Raji (cell line): ENCODE data around the gene GRAMD2B.

ENCODE experiments used
- POLR2A ChIP-seq: IDR thresholded peaks from 2 replicates; pipeline ENCODE4 v1.6.1; 2011; ENCODE audit warnings: low read depth, low read length, control low read depth; ENCODE audit not compliant: insufficient read depth

The GRAMD2B gene

DNA sequence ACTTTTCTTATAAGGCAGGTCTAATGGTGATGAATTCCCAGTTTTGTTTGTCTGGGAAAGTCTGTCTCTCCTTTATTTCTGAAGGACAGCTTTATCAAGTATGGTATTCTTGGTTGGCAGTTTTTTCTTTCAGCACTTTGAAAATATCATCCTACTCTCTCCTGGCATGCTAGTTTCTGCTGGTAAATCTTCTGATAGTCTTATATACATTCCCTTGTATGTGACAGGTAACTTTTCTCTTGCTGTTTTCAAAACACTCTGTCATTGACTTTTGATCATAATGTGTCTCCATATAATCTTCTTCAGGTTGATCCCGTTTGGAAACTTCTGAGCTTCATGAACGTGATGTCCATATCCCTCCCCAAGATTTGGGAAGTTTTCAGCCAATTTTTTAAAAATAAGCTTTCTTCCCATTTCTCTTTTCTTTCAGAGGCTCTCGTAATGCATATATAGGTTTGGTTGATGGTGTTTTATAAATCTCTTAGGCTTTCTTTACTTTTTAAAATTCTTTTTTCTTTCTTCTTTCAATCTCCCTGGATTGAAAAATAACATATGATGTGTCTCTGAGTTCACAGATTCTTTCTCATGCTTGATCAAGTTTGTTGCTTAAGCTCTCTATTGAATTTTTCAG, 22.5 kb upstream of the GRAMD2B start:
- no peak for TF ChIP-seq POLR2A

DNA sequence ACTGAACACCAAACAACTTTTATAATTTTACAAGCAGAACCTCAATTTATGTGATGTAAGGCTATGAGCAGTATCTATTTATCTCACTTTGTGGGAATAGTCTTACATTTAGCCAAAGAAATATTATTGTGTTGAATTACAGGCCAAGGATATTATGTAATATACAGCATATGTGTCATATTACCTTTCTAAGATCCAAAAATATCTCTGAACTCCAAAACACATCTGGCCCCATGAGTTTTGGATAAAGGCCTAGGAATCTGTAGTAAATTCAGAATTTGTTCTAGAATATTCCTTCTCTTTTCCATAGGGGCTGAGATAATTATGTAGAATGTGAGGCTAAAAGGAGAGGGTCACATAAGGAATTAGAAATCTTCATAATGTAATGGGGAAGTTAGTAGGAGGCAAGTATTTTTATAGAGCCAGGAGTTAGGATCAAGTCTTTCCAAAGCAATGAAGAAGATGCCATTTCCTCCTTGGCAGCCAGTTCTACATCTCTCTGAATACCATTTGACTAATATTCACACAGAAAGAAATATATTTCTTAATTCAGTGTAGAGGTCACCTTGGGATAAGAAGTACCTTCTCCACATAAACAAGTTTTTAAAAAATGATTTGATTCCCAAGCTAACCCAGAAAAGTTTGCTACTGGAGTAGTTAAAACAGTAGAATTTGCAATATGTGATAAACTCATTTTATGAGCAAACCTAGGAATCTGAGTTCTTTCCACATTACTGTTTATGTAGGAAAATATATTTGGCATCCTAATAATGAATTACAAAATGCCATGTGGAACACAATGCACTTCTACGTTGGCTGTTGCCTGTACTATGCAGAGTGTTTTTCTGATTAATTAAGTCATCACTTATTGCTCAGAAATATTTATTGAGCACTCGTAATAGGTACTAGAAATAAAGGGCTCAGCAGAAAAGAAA, 20.3 kb upstream of the GRAMD2B start:
- TF ChIP-seq POLR2A = no peak

DNA sequence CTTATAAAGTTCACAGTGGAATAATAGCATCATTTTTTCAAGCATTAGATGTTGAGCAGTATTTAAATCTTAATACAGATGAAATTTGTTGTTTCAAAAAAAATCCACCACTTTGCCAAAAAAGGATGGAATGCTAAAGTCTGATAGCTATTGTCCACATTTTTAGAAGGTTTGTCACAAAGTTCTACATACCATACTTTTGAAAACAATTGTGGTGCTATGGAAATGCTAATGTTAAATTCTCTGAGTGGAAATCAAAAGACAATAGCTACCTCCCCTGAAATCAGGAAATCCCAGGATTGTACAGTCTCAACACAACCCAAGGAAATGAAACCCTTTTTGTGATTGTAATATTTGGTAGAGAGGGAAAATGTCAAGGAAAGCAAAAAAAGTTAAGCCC, 19.3 kb upstream of the GRAMD2B start:
- TF ChIP-seq POLR2A = no peak

DNA sequence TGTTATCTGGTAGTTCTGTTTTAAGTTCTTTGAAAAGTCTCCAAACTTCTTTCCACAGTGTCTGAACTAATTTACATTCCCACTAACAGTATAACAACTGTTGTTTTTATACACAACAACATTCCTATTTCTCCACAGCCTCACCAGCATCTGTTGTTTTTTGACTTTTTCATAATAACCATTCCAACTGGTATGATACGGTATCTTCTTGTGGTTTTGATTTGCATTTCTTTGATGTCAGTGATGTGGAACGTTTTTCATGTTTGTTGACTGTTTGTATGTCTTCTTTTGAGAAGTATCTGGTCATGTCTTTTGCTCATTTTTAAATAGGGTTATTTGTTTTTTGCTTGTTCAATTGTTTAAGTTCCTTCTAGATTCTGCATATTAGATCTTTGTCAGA, 12.6 kb upstream of the GRAMD2B start:
- TF ChIP-seq POLR2A = no peak

DNA sequence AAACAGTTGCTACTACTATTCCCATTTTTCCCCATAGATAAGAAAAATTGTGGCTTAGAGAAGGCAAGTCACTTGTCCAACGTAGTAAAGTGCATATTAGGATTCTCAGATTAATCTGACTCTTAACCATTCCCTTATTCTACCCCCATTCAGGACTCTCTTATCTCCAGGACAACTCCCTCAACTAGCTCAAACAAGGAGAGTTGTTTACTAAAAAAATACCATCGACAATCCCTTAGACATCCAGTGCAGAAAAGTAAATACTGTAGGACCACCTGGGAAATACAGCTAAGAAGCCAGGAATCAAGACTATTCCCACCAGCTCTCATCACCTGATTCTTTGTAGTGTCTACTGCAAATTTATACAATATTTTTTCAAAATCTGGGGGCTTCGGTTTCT, 9.4 kb upstream of the GRAMD2B start:
- TF ChIP-seq POLR2A = no peak

DNA sequence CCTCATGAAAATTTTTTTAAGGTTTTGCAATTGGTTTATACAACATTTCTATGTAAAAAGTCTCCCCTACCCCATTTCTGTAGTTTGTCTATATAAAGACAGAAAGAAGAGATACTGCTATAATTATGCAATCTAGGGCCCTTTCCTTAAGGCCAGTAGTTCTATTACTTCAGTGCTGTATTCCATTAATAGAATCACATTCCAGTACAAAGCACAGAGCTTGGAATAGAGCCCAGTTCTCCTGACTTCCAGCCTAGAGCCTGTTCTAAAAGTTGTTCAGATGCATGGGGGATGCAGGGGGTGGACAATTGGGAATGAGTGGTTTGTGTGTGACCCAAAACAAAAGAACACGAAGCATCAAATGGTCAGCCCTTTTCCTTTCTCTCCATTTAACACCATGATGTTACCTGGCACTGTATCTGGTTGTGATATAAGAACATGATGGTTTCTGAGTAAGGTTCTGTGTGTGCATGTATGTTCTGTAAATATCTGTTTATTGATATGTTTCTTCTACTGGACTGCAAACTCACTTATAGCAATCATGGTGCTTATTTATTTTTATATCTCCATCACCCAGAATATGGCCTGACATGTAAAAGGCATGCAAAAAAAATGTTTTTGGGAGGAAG, 8.2 kb upstream of the GRAMD2B start:
- TF ChIP-seq POLR2A = no peak

DNA sequence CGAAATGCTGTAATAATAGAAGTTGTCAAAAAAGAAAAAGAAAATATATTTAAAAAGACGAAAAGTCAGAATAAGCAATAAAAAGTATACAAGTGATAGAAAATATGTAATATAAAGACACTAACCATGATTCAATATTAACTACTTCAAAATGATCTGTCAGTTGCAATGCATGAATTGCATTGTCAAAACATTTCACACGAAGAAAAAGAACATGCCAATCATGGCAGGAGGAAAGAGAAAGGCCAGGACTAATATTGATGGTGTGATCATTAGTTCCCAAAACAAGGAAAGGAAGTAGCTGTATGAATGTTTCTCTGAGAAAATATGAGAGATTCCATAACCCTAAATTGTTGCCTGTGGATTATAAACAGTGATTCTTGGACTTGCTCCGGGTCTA, 7.4 kb upstream of the GRAMD2B start:
- TF ChIP-seq POLR2A = no peak

DNA sequence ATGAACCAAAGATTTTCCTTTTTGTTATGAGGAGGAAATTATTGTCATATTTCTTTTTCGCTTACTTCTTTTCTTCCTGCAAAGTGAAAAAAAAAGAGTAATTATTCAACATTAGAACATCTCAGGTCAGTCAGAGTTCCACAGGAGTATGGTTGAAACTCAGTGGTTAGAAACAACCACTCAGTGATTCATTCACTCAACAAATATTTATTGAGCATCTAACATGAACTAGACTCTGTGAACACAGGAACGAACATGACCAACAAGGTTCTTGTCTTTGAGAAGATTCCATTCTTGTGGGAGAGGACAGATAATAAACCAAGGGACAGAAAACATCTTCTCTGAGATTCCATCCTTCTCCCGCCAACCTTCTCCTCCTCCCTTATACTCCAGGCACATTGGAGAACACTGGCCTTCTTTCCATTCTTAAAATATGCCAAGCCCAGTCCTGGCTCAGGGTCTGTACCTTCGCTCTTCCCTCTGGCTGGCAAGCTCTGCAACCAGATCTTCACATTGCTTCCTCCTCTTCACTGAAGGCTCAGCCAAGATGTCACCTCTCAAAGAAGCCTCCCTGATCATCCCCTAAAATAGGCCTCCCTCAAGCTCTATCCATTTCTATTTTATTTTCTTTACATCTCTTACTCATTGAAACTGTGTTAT, 6.8 kb upstream of the GRAMD2B start:
- TF ChIP-seq POLR2A = no peak

DNA sequence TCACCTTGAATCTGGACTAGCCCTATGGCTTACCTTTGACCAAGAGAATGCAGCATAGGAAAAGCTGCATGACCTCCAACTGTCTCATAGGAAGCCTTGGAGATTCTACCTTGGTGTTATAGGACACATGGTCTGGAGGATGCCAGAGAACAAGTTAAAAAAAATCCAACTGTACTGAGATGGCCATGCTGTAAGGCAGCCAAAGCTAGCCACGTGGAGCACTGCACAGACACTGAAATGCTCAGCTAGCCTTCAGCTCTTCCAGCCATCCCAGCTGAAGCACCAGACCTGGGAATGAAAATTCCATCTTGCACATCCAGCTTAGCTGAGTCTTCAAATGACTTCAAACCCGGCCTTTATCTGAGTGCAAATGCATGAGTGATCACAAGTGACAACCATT, 6.0 kb upstream of the GRAMD2B start:
- no peak for TF ChIP-seq POLR2A

DNA sequence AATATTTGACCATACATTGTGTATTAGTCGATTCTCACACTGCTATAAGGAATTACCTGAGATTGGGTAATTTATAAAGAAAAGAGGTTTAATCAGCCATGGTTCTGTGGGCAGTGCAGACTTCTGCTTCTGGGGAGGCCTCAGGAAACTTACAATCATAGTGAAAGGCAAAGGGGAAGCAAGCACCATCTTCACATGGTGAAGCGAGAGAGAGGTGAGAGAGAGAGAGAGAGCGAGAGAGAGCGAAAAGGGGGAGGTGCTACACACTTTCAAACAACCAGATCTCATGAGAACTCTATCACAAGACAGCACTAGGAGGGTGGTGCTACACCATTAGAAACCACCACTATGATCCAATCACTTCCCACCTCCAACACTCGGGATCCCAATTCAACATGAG, 4.1 kb upstream of the GRAMD2B start:
- TF ChIP-seq POLR2A = no peak

DNA sequence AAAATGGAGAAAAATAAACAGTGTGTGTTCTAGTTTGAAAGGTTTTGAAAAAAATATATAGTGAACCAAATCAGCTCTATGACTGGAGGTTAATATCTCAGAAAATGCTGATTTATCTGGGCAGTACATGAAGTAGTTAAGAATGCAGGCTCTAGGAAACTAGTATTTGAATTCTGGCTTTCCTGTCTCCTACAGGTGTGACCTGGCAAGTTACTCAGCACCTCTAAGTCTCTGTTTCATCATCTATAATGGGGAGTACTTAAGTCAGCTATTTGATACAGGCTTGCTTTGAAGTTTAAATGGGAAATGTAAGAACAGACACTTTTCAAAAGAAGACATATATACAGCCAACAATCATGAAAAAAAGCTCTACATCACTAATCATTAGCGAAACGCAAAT, 5.2 kb downstream of the GRAMD2B start:
- no peak for TF ChIP-seq POLR2A

DNA sequence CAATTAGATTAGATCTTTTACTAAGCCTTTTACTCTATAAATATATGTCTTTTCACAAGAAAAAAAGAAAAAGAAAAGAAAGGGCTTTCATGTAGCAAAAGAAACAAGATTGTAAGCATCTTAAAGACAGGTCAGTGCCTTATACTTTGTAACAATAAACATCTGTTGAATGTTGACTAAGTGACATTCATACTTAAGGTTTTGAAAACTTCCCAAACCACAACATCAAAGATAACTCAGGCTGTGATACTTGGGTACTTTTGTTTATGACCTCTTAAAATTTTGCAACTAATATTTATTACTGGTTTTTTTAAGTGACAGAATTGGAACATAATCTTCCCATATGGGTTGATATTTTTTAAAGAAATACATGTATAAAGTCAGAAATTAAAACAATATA, 7.4 kb downstream of the GRAMD2B start:
- TF ChIP-seq POLR2A = no peak

DNA sequence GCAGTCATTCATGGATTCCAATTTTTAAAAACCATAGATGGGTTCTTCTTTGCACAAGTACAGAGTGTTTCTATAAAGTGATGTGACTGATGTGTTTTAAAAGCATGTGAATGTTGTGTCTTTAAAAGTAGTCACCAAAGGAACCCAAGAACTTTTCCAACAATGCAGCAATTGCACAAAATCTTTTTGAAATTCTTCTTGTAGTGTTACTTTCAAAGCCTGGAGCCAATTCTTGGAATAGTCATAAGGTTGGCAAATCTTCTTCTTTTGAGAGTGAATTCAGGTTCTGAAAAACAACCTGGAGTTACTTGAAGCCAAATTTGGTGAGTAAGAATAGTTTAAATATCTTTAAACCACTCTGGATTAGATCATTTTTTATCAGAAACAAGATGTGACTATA, 10.5 kb downstream of the GRAMD2B start:
- no peak for TF ChIP-seq POLR2A

DNA sequence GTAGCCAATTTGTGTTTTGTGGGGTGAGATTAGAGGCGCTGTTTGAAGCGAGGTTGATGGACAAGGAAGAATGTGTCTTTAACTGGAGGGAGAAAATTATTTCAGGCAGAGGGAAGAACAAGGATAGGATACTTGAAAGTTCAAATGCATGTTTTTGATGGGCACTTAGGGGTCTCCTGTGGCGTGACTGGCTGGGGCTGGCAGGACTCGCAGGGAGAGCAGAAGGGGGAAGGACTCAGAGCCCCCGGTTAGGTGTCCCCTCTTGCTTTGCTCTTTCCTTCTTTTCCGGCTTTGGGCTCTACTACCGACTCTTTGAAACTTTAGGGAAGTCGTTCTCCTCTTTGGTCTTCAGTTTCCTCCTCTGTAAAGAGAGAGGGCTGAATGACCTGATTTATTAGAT, 12.1 kb downstream of the GRAMD2B start:
- no peak for TF ChIP-seq POLR2A

DNA sequence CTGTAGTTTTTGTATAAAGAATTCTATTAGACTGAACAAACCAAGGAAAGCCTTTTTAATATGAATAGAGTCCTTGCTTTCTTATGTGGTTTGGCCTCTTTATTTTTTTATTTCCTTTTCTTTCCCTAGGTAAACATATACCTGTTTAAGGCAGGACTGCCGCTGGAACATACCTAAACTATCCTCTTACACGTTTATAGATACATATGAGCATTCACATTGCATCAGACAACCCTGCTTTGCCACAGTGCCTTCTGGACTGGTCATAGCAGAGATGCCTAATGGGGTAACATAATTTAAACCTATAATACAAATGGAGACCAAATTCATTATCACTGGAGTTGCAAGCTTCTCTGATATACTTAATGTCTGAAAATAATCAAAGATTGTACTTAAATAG, 12.5 kb downstream of the GRAMD2B start:
- TF ChIP-seq POLR2A = no peak

DNA sequence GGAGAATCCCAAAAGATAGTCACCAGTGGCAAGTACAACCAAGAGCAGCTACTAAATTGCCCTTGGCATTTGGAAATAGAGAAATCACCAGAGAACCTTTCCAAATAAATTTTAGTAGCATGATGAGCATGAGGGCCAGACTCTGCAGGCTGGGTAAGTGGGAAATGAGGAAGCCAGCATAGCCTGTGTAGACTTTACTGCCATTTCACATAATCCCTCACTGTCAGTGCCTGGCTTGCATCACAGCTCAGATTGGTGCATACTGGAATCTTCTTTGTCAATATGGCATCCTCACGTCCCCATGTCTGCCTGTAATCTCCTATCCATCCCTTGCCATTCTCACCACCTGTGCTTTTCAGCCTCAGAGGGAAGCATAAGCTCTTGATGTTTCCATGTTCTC, 14.5 kb downstream of the GRAMD2B start:
- no peak for TF ChIP-seq POLR2A

DNA sequence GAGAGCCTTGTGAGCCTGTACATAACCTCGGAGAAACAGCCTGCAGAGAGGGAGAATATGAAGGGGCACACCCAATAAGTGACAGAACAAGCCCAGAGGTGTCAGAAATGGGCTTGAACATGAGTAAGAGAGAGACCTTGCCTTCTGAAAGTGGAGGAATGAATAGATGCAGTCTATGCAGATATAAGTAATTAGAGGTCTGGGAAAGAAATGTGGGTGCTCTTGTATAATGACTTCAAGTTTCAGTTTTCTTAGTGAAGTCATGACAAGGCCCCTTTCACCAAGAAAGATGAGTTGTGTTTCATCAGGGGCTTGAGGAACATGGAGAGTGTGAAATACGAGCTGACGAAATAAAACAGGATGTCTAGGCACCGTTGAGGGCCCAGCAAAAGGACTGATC, 15.1 kb downstream of the GRAMD2B start:
- TF ChIP-seq POLR2A = no peak
